Measurements from ENCODE around the gene IL21R. TPM values are rescaled to one million over a fixed set of nuclear protein-coding genes. Genes with fewer than 3 reads are reported as not detected.

Gene IL21R
- total and polyA plus RNA-seq, 12 donors, result 0.08 to 2.6 (median 0.42) TPM; not detected in 1

DNA sequence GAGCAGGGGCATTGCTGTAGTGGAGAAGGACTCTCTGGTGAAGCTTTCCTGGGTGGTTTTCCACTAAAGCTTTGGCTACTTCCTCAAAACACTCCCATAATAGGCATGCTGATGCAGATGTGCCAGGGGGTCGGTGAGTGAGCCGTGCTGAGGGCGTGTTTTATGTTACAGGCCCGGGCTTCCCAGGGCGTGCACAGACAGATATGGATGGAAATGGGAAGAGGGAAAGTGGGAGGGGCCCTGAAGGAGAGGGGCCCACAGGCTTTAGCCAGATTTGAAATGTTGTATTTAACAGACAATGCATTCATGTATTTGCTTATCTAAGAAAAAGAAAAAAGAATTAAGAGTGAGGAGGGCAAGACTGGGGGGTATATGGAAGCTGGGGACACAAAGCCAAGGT lies 56.3 kb downstream of the IL21R start:
- TF ChIP-seq, protein P1, sequence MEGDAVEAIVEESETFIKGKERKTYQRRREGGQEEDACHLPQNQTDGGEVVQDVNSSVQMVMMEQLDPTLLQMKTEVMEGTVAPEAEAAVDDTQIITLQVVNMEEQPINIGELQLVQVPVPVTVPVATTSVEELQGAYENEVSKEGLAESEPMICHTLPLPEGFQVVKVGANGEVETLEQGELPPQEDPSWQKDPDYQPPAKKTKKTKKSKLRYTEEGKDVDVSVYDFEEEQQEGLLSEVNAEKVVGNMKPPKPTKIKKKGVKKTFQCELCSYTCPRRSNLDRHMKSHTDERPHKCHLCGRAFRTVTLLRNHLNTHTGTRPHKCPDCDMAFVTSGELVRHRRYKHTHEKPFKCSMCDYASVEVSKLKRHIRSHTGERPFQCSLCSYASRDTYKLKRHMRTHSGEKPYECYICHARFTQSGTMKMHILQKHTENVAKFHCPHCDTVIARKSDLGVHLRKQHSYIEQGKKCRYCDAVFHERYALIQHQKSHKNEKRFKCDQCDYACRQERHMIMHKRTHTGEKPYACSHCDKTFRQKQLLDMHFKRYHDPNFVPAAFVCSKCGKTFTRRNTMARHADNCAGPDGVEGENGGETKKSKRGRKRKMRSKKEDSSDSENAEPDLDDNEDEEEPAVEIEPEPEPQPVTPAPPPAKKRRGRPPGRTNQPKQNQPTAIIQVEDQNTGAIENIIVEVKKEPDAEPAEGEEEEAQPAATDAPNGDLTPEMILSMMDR (IDR thresholded peaks at IDR 0.05), result no peak
- TF ChIP-seq POLR2A (IDR thresholded peaks at IDR 0.05), result no peak
- 61 to 77% (median 68%) methylated on average over 5 of the region's 5 CpGs for WGBS, 4 donors
- intact Hi-C loops (cut with DNase I), result loop anchor here in 1 of 2 donors (5.0 to 10.0 kb wide), 3 partner anchors 83 to 301 kb away; no protein-coding TSS in a partner anchor
- Histone ChIP-seq H3K9me3 (replicated peaks in 1 of 3) (no peaks in the 10 kb centered on the region), H3K27me3 (no peaks in the 10 kb centered on the region), H3K36me3 (replicated peaks in 1 of 2) (peaks cover 0 to 41% of the 10 kb centered on the region in 2 donors), H3K4me3 (no peak overlapping the region), H3K27ac (no peak overlapping the region), H3K4me1 (replicated peaks in 1 of 2) (peaks cover 8 to 18% of the 10 kb centered on the region in 2 donors)
- no peak for DNase-seq

DNA sequence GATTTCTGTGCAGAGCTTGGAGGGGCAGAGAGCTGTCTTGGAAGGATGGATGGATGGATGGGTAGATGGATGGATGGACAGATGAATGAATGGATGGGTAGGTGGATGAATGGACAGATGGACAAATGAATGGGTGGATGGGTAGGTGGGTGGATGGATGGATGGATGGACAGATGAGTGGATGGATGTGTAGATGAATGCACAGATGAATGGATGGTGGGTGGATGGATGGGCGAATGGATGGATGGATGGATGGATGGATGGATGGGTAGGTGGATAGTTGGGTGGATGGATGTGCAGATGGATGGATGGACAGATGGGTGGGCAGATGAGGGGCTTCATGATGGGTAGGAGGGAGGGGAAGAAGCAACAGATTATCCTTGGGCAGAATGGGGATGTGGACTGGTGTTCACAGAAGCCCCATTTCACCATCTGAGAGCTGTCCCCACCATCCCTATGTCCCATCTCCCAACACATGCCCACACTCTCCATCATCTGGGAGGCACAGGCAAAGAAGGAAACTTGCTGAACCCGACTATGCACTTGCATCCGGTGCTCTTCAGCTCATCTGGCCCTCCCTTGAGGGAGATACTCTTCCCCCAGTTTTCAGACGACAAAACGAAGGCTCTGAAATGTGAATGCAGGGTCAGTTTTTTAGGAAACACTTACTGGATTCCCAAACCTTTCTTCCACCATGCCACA lies 57.2 kb downstream of the IL21R start:
- WGBS, 4 donors, result 86 to 91% (median 90%) methylated on average over 5 of the region's 5 CpGs
- H3K9me3 ChIP-seq (replicated peaks in 1 of 3), result no peaks in the 10 kb centered on the region
- no peak for DNase-seq
- no peak overlapping the region for H3K27ac ChIP-seq
- H3K4me1 ChIP-seq (replicated peaks in 1 of 2), result peaks cover 8 to 18% of the 10 kb centered on the region in 2 donors
- no peak for TF ChIP-seq POLR2A (IDR thresholded peaks at IDR 0.05)
- TF ChIP-seq, protein P1 (IDR thresholded peaks at IDR 0.05), result no peak
- H3K27me3 ChIP-seq, result no peaks in the 10 kb centered on the region
- peaks cover 0 to 50% of the 10 kb centered on the region in 2 donors for H3K36me3 ChIP-seq (replicated peaks in 1 of 2)
- no peak overlapping the region for H3K4me3 ChIP-seq
- intact Hi-C loops (cut with DNase I), result loop anchor here in 1 of 2 donors (5.0 to 10.0 kb wide), 3 partner anchors 84 to 302 kb away; no protein-coding TSS in a partner anchor

DNA sequence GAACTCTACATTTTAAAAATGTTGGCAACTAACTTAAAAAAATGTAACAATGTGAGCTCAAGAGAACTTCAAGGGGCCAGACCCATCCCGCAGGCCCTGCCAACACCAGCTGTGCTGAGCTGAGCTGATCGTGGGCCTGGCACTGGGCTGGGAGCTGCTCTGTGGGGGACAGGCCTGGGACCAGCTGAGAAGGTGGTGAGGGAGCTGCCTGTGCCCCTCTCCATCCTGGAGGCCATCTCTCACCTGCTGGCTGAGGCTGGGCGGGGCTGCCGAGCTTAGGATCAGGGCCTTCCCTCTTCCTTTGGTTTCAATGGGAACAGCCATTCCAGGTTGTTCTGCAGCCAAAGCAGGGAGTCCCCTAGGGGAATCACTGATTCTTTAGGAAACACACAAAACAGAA lies 58.2 kb downstream of the IL21R start:
- intact Hi-C loops (cut with DNase I), result loop anchor here in 1 of 2 donors (10.0 kb wide), 2 partner anchors 235 to 285 kb away; no protein-coding TSS in a partner anchor
- Histone ChIP-seq H3K36me3 (replicated peaks in 1 of 2) (peaks cover 0 to 61% of the 10 kb centered on the region in 2 donors), H3K27me3 (no peaks in the 10 kb centered on the region), H3K9me3 (replicated peaks in 1 of 3) (no peaks in the 10 kb centered on the region), H3K27ac (peak overlapping the region in 3 of 5 donors; percentile 56 to 62 (median 57)), H3K4me3 (no peak overlapping the region), H3K4me1 (replicated peaks in 1 of 2) (peaks cover 8 to 18% of the 10 kb centered on the region in 2 donors)
- 34 to 66% (median 54%) methylated on average over 4 of the region's 4 CpGs for WGBS, 4 donors
- DNase-seq, result no peak
- TF ChIP-seq, protein P1 (IDR thresholded peaks at IDR 0.05), result no peak
- TF ChIP-seq POLR2A (IDR thresholded peaks at IDR 0.05), result no peak

DNA sequence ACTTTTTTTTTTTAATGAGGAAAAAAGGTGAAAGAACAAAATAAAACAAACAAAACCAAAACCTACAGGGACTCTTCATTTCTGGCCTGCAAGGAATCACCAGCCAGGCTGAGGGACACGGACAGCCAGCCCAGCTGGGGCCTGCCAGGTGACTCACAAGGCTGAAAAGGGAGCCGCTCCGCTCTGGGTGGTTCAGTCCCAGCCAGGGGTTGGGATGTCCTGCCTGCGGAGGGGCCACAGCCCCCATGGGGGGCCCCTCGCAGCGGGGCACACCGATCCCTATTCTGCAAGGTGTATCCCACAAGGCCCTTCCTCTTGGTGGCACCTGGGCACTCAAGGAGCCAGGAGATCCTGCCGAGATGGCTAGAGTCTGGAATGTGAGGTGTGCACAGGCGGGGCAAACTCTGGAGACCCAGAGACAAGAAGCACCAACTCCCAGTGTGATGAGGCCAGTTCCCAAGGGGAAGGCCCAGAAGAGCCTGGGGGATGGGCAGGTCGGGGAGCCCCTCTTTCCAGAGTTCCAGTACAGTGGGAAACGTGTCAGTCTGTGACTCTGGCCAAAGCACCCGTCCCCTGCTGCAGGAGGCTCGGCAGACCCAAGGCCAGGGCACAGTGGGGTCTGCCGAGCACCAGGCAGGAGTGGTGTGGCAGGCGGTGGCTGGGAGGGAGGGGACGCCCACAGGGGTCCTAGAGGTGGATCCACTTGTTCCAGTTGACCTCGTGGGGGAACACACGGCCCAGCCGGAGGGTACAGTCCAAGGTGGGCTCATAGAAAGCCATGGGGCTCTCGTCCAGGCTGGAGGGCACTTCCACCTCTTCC lies 58.9 kb downstream of the IL21R start:
- no peak overlapping the region for H3K4me3 ChIP-seq
- H3K9me3 ChIP-seq (replicated peaks in 1 of 3), result no peaks in the 10 kb centered on the region
- 64 to 72% (median 66%) methylated on average over 13 to 20 of the region's 20 CpGs for WGBS, 4 donors
- intact Hi-C loops (cut with DNase I), result loop anchor here in 1 of 2 donors (10.0 kb wide), 2 partner anchors 236 to 286 kb away; no protein-coding TSS in a partner anchor
- DNase-seq, result peak; percentile 61 to 79 (median 70)
- peaks cover 0 to 68% of the 10 kb centered on the region in 2 donors for H3K36me3 ChIP-seq (replicated peaks in 1 of 2)
- peaks cover 8 to 18% of the 10 kb centered on the region in 2 donors for H3K4me1 ChIP-seq (replicated peaks in 1 of 2)
- peak overlapping the region in 3 of 5 donors; percentile 57 to 69 (median 62) for H3K27ac ChIP-seq
- H3K27me3 ChIP-seq, result no peaks in the 10 kb centered on the region
- no peak for TF ChIP-seq POLR2A (IDR thresholded peaks at IDR 0.05)
- TF ChIP-seq, protein P1 (IDR thresholded peaks at IDR 0.05), result no peak

Measured in adrenal gland (tissue), 12 donors.